Astrocyte of the cerebellum (primary cell): ENCODE measurements around the gene AGPS.
A peak's percentile ranks its signal among the peaks of the same experiment; 100 is the strongest.

Experiments
- DNase-seq: peaks from one replicate; pipeline ENCODE4 v3.0.0-alpha.2; 2011; ENCODE audit warnings: low read depth
- H3K4me3 ChIP-seq: 2 replicates; pipeline ENCODE4 v1.5.1; 2011; ENCODE audit warnings: mild to moderate bottlenecking, low read depth, low read length, moderate library complexity
- CTCF ChIP-seq: IDR thresholded peaks from 2 replicates; pipeline ENCODE4 v1.5.1; 2012; ENCODE audit warnings: low read length, low read depth, moderate library complexity, mild to moderate bottlenecking; ENCODE audit errors: missing control alignments
- in situ Hi-C: cut with HindIII; loops from 2 replicates; pipeline ENCODE4 v1.10.0; 2017; ENCODE audit warnings: low sequenced_read_pairs

Gene AGPS

GRCh38 chr2:177395351-177396065, 2.9 kb downstream of the AGPS start:
- DNase-seq, result no peak
- no peak for TF ChIP-seq CTCF
- in situ Hi-C loops, result no loop called here

DNA sequence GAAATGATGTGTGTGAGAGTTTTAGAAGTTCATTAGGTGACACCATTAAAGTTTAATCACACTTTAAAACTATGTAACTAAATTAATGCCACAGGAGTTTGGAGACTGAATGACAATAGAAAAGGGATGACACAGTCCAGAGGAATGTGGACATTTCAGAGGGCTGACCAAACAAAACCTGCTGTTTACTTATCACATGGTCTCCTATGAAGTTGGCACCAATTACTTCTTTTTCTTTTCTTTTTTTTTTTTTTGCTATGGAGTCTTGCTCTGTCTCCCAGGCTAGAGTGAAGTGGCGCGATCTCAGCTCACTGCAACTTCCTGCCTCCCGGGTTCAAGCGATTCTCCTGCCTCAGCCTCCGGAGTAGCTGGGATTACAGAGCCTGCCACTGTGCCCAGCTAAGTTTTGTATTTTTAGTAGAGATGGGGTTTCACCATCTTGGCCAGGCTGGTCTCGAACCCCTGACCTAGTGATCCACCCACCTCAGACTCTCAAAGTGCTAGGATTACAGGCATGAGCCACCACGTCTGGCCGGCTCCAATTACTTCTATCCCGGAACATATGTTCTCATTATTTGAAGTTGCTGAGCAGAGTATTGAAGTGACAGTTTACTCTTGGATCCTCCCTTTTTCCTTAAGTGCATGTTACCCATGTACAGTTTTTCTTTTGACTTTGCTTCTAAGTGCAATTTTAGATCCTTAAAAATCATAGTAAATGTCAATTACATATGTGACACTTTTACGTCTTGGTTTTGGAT, 4.3 kb downstream of the AGPS start:
- no peak for TF ChIP-seq CTCF
- in situ Hi-C loops, result no loop called here
- DNase-seq, result peak; percentile 71
- peak overlapping the region; percentile 14 for H3K4me3 ChIP-seq

More at GRCh38 chr2:177395351-177396065, 2.9 kb downstream of the AGPS start:
- no peak overlapping the region for H3K4me3 ChIP-seq

GRCh38 chr2:177397481-177398289, 5.1 kb downstream of the AGPS start:
- DNase-seq, result peak; percentile 93

DNA sequence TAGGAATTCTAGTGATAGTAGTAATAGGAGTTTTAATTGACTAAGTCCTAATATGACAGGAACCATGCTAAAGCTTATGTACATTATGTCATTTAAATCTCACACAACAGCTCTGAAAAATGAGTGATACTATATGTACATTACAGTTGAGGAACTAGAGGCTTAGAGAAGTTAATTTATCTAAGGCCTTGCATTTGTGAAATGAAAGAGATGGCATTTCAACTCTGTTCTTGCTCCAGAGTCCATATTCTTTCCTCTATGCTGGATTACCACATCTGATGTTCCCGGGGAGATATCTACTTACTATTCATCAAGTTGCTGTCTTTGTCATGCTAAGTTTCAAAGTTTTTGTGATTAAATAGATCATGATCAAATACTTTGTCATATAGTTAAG, 5.7 kb downstream of the AGPS start:
- in situ Hi-C loops, result no loop called here
- no peak for TF ChIP-seq CTCF
- no peak overlapping the region for H3K4me3 ChIP-seq
- DNase-seq, result no peak

More at GRCh38 chr2:177397481-177398289, 5.1 kb downstream of the AGPS start:
- TF ChIP-seq CTCF, result no peak
- no peak overlapping the region for H3K4me3 ChIP-seq
- in situ Hi-C loops, result no loop called here

DNA sequence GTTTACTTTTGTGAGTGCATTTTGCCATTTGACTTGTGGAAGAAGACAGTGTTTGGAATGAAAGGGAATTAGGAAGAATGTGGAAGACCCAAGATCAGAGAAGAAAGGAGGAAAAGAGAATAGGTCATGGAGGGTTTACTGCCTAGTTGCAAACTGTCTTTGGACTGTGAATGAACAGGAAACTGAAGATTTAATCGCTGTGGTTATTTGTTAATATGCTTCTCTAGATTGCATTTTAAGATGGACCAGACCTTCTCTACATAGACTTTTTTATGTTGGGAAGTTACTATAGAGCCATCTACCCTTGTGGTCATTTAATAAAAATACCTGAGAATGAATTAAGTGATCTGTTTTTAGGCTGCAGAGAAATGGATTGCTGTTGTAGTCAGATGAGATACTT, 6.2 kb downstream of the AGPS start:
- no peak for TF ChIP-seq CTCF
- H3K4me3 ChIP-seq, result no peak overlapping the region
- in situ Hi-C loops, result no loop called here
- DNase-seq, result no peak

DNA sequence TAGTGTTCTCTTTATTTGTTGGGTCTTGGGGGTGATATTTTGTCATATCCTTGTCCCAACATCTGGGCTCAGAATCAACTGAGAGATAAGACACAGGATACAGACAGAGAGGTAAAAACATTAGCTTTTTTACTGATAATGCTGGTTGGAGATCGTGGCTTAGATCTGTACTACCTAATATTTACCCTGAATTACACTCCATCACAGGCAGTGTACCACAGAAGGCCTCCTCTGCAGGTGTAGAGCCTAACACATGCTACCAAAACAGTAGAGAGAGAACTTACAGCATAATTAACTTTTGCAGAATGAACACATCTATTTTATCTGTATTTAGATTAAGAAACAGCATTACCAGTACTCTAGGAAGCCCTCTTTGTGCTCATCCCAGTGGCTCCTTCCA, 6.8 kb downstream of the AGPS start:
- in situ Hi-C loops, result no loop called here
- no peak overlapping the region for H3K4me3 ChIP-seq
- DNase-seq, result no peak
- TF ChIP-seq CTCF, result no peak
